Activated CD4-positive, alpha-beta T cell treated with anti-CD3 and anti-CD28 coated beads for 24 hours (primary cell): ENCODE measurements around the gene DBF4.
"Not testable (repeated sequence)": the region's sequence is repeated elsewhere in the genome, so short reads cannot be mapped to it uniquely, and the experiment has no call there.

ENCODE experiments used
- DNase-seq, 2 donors: peaks; one replicate each; pipeline ENCODE4 v3.0.0-alpha.2; 2020; ENCODE audit warnings: low read depth in 2 of 2

The DBF4 gene

GRCh38 chr7:87882151-87882937, 6.1 kb downstream of the DBF4 start:
- DNase-seq = no peak

GRCh38 chr7:87885018-87885417, 8.7 kb downstream of the DBF4 start:
- no peak for DNase-seq

- no peak for DNase-seq
Observed at GRCh38 chr7:87886875-87887274, 10.6 kb downstream of the DBF4 start.

GRCh38 chr7:87895363-87895762, 19.1 kb downstream of the DBF4 start:
- DNase-seq = no peak

GRCh38 chr7:87899255-87899654, 23.0 kb downstream of the DBF4 start:
- no peak for DNase-seq

GRCh38 chr7:87907136-87907906, 31.0 kb downstream of the DBF4 start:
- not testable (repeated sequence) for DNase-seq

- DNase-seq = not testable (repeated sequence)
Observed at GRCh38 chr7:87908814-87909213, 32.5 kb downstream of the DBF4 start.

- DNase-seq = no peak
Observed at GRCh38 chr7:87912121-87912520, 35.8 kb downstream of the DBF4 start.

- no peak for DNase-seq
Observed at GRCh38 chr7:87918740-87919139, 42.4 kb downstream of the DBF4 start.

GRCh38 chr7:87919875-87920274, 43.6 kb downstream of the DBF4 start:
- DNase-seq = no peak

GRCh38 chr7:87920578-87920977, 44.3 kb downstream of the DBF4 start:
- no peak for DNase-seq

GRCh38 chr7:87922759-87923395, 46.6 kb downstream of the DBF4 start:
- DNase-seq = not testable (repeated sequence)

GRCh38 chr7:87926581-87927461, 50.5 kb downstream of the DBF4 start:
- no peak for DNase-seq

- no peak for DNase-seq
Observed at GRCh38 chr7:87933605-87933952, 57.3 kb downstream of the DBF4 start.

GRCh38 chr7:87933953-87934698, 57.8 kb downstream of the DBF4 start, which contains the start of gene ADAM22:
Gene ADAM22, plus strand, starts transcription at chr7:87934251. Its CDS starts 215 bp downstream, at chr7:87934466.
- peak; percentile 61 to 67 for DNase-seq

- DNase-seq = no peak
Observed at GRCh38 chr7:87934699-87935383, 58.5 kb downstream of the DBF4 start.

- no peak for DNase-seq
Observed at GRCh38 chr7:87935384-87935706, 59.1 kb downstream of the DBF4 start.

- DNase-seq = no peak
Observed at GRCh38 chr7:87941138-87941537, 64.8 kb downstream of the DBF4 start.

- no peak for DNase-seq
Observed at GRCh38 chr7:87944547-87944946, 68.3 kb downstream of the DBF4 start.

- not testable (repeated sequence) for DNase-seq
Observed at GRCh38 chr7:87945926-87946325, 69.6 kb downstream of the DBF4 start.
